Liver (tissue), 9 donors: ENCODE data around the gene APOL2. TPM values are rescaled to one million over a fixed set of nuclear protein-coding genes. Genes with fewer than 3 reads are reported as not detected.

ENCODE experiments used
- DNase-seq: peaks from one replicate; pipeline ENCODE4 v3.0.0-alpha.2; 2017; ENCODE audit warnings: low spot score
- H3K27ac ChIP-seq, 2 donors: one replicate each; pipeline ENCODE4 v1.7.0; 2013; ENCODE audit warnings: inconsistent platforms in 2 of 2, low read length in 2 of 2, control low read depth in 1 of 2, low read depth in 1 of 2, mild to moderate bottlenecking in 1 of 2
- H3K27me3 ChIP-seq, 4 donors: one replicate each; pipeline versions ENCODE4 v1.6.1 to v1.7.0; 2013; ENCODE audit warnings: low read length in 3 of 4, inconsistent platforms in 1 of 4, mild to moderate bottlenecking in 1 of 4, moderate library complexity in 1 of 4; ENCODE audit not compliant: control insufficient read depth in 4 of 4, insufficient read depth in 4 of 4
- H3K36me3 ChIP-seq, 4 donors: one replicate each; pipeline versions ENCODE4 v1.6.1 to v1.7.0; 2013; ENCODE audit warnings: low read length in 3 of 4, mild to moderate bottlenecking in 3 of 4, low read depth in 1 of 4, moderate library complexity in 1 of 4; ENCODE audit not compliant: control insufficient read depth in 4 of 4, insufficient read depth in 3 of 4
- H3K4me1 ChIP-seq, 4 donors: one replicate each; pipeline versions ENCODE4 v1.6.1 to v1.7.0; 2013; ENCODE audit warnings: low read length in 3 of 4, mild to moderate bottlenecking in 3 of 4, moderate library complexity in 1 of 4; ENCODE audit not compliant: control insufficient read depth in 4 of 4, insufficient read depth in 4 of 4
- H3K4me3 ChIP-seq, 3 donors: one replicate each; pipeline versions ENCODE4 v1.6.1 to v1.7.0; 2013; ENCODE audit warnings: low read length in 3 of 3, control low read depth in 1 of 3, low read depth in 1 of 3, mild to moderate bottlenecking in 1 of 3
- H3K9ac ChIP-seq, 2 donors: one replicate each; pipeline ENCODE4 v1.7.0; 2013; ENCODE audit warnings: low read length in 2 of 2, mild to moderate bottlenecking in 2 of 2, moderate library complexity in 2 of 2, control low read depth in 1 of 2, low read depth in 1 of 2
- H3K9me3 ChIP-seq, 4 donors: one replicate each; pipeline versions ENCODE4 v1.6.1 to v1.7.0; 2013; ENCODE audit warnings: low read length in 3 of 4; ENCODE audit not compliant: control insufficient read depth in 4 of 4
- EGR1 ChIP-seq, 2 donors: IDR thresholded peaks; 2 replicates each; pipeline ENCODE4 v1.6.1; 2016 to 2018; ENCODE audit warnings: antibody characterized with exemption in 2 of 2, low read depth in 2 of 2
- FOXA1 ChIP-seq: IDR thresholded peaks from 2 replicates; pipeline ENCODE4 v1.6.1; 2016; ENCODE audit warnings: antibody characterized with exemption
- FOXA2 ChIP-seq: IDR thresholded peaks from 2 replicates; pipeline ENCODE4 v1.6.1; 2016; ENCODE audit warnings: antibody characterized with exemption
- GABPA ChIP-seq, 2 donors: IDR thresholded peaks in 1 of 2; conservative IDR thresholded peaks in 1 of 2; 2 replicates each; pipeline ENCODE4 v1.6.1; 2016; ENCODE audit warnings: antibody characterized with exemption in 2 of 2, mild to moderate bottlenecking in 1 of 2, moderate library complexity in 1 of 2
- HNF4A ChIP-seq, 2 donors: conservative IDR thresholded peaks; 2 replicates each; pipeline ENCODE4 v1.6.1; 2016; ENCODE audit warnings: antibody characterized with exemption in 2 of 2, mild to moderate bottlenecking in 2 of 2
- JUND ChIP-seq, 2 donors: IDR thresholded peaks; 2 replicates each; pipeline ENCODE4 v1.6.1; 2016; ENCODE audit warnings: antibody characterized with exemption in 2 of 2
- NR2F2 ChIP-seq: IDR thresholded peaks from 2 replicates; pipeline ENCODE4 v1.6.1; 2016; ENCODE audit warnings: antibody characterized with exemption
- RAD21 ChIP-seq, 2 donors: IDR thresholded peaks; 2 replicates each; pipeline ENCODE4 v1.6.1; 2016; ENCODE audit warnings: antibody characterized with exemption in 2 of 2, mild to moderate bottlenecking in 2 of 2
- RXRA ChIP-seq, 2 donors: IDR thresholded peaks; 2 replicates each; pipeline ENCODE4 v1.6.1; 2017 to 2018; ENCODE audit warnings: antibody characterized with exemption in 2 of 2, mild to moderate bottlenecking in 1 of 2
- SP1 ChIP-seq: IDR thresholded peaks from 2 replicates; pipeline ENCODE4 v1.6.1; 2018; ENCODE audit warnings: antibody characterized with exemption, mild to moderate bottlenecking
- TAF1 ChIP-seq: conservative IDR thresholded peaks from 2 replicates; pipeline ENCODE4 v1.6.1; 2016; ENCODE audit warnings: antibody characterized with exemption, mild to moderate bottlenecking
- YY1 ChIP-seq: IDR thresholded peaks from 2 replicates; pipeline ENCODE4 v1.6.1; 2016; ENCODE audit warnings: antibody characterized with exemption, mild to moderate bottlenecking
- WGBS: extraction: QIAGEN DNeasy Blood & Tissue Kit; methylation state at CpG from one replicate; pipeline ENCODE4 v1.1.7; 2013; 5-methylcytosine and 5-hydroxymethylcytosine counted together
- polyA plus RNA-seq, 2 donors: library from polyadenylated mRNA; stranded (reverse) in 1 of 2; unstranded in 1 of 2; fragments of 200-250 nt in 1 of 2; fragments of >200 nt in 1 of 2; fragmentation: Nextera tagmentation in 1 of 2; extraction: Ambion mirVana in 1 of 2; gene quantifications; one replicate each; pipeline versions ENCODE4 v1.2.1 to v1.2.3, GENCODE V29; 2013 to 2015
- total RNA-seq, 2 donors: library from RNA; depleted of rRNA; stranded (reverse); fragments of >200 nt; gene quantifications; one replicate each; pipeline ENCODE4 v1.2.3, GENCODE V29; 2014
- TF ChIP-seq, protein P1 (sequence below): IDR thresholded peaks from 2 replicates; pipeline ENCODE4 v1.6.1; 2016; ENCODE audit warnings: antibody characterized with exemption
- TF ChIP-seq, protein P2 (sequence below): IDR thresholded peaks from 2 replicates; pipeline ENCODE4 v1.6.1; 2016; ENCODE audit warnings: antibody characterized with exemption, mild to moderate bottlenecking
- TF ChIP-seq, protein P3 (sequence below): IDR thresholded peaks from 2 replicates; pipeline ENCODE4 v1.6.1; 2016; ENCODE audit warnings: antibody characterized with exemption
- TF ChIP-seq, protein P4 (sequence below): fragments of 150-350 bp; IDR thresholded peaks from 2 replicates; pipeline ENCODE4 v1.5.1; 2017; ENCODE audit warnings: improper control_type of control experiment, low read depth, low read length; ENCODE audit not compliant: missing input control
- donor health status: healthy.
- donor health status: healthy.
- donor health status: healthy.
- donor health status: healthy.
- donor health status: healthy.

APOL2 gene
- total and polyA plus RNA-seq, 4 donors: 14.3 to 77.2 (median 21.7) TPM

DNA sequence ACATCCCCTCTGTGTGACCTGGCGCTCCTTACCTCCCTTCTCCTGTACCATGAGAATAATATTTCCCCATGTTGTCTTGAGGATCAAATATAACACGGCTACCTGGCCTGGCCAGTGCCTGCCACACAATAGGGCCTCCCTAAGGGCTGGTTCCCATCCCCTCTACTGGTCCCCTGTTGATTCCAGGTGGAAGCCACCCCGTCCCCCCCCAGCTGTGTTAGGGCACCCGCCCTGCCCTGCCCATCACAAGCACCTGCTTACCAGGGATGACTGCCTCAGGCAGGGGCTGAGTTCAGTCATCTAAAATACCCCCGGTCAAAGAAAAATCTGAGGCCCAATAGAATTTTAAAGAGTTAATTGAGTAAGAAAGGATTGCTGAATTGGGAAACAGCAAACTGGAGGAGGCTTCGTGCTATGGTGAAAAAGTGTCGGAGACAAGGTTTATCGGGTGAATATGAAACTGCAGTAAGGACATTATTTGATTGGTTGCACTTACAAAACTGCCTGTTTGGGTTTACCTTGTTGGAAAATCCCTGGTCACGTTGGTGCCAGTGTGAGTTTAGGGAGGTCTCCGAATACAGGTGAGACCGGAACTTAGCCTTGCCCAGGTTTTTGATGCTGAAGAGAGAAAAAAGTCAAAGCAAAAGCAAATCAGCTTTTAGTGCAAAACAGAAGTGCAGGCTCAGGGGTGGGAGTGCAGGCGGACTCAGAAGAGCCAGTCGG is 18.8 kb upstream of the APOL2 start:
- H3K27ac ChIP-seq: peak overlapping the region; percentile 59 to 67
- no peak for DNase-seq
- no peaks in the 10 kb centered on the region for H3K27me3 ChIP-seq
- 82% methylated on average over 13 of the region's 13 CpGs for WGBS
- no peak overlapping the region for H3K4me3 ChIP-seq
- TF ChIP-seq RAD21 (IDR thresholded peaks at IDR 0.05): no peak
- no peak for TF ChIP-seq EGR1 (IDR thresholded peaks at IDR 0.05; ENCODE audit: low read depth in 2 of 2)
- no peak for TF ChIP-seq FOXA2
- no peak for TF ChIP-seq YY1
- TF ChIP-seq, protein P1, sequence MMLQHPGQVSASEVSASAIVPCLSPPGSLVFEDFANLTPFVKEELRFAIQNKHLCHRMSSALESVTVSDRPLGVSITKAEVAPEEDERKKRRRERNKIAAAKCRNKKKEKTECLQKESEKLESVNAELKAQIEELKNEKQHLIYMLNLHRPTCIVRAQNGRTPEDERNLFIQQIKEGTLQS: no peak
- no peak for TF ChIP-seq TAF1
- TF ChIP-seq GABPA (IDR thresholded peaks at IDR 0.05 in 1 of 2, conservative IDR thresholded peaks at IDR 0.05 in 1 of 2): no peak
- no peak for TF ChIP-seq NR2F2
- no peak for TF ChIP-seq HNF4A (conservative IDR thresholded peaks at IDR 0.05)
- TF ChIP-seq, protein P2, sequence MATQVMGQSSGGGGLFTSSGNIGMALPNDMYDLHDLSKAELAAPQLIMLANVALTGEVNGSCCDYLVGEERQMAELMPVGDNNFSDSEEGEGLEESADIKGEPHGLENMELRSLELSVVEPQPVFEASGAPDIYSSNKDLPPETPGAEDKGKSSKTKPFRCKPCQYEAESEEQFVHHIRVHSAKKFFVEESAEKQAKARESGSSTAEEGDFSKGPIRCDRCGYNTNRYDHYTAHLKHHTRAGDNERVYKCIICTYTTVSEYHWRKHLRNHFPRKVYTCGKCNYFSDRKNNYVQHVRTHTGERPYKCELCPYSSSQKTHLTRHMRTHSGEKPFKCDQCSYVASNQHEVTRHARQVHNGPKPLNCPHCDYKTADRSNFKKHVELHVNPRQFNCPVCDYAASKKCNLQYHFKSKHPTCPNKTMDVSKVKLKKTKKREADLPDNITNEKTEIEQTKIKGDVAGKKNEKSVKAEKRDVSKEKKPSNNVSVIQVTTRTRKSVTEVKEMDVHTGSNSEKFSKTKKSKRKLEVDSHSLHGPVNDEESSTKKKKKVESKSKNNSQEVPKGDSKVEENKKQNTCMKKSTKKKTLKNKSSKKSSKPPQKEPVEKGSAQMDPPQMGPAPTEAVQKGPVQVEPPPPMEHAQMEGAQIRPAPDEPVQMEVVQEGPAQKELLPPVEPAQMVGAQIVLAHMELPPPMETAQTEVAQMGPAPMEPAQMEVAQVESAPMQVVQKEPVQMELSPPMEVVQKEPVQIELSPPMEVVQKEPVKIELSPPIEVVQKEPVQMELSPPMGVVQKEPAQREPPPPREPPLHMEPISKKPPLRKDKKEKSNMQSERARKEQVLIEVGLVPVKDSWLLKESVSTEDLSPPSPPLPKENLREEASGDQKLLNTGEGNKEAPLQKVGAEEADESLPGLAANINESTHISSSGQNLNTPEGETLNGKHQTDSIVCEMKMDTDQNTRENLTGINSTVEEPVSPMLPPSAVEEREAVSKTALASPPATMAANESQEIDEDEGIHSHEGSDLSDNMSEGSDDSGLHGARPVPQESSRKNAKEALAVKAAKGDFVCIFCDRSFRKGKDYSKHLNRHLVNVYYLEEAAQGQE: no peak
- TF ChIP-seq, protein P3, sequence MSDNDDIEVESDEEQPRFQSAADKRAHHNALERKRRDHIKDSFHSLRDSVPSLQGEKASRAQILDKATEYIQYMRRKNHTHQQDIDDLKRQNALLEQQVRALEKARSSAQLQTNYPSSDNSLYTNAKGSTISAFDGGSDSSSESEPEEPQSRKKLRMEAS: no peak
- TF ChIP-seq RXRA (IDR thresholded peaks at IDR 0.05): no peak
- no peak for TF ChIP-seq FOXA1
- no peak for TF ChIP-seq SP1
- no peak for TF ChIP-seq JUND (IDR thresholded peaks at IDR 0.05)
- no peak overlapping the region for H3K9ac ChIP-seq
- no peaks in the 10 kb centered on the region for H3K9me3 ChIP-seq
- H3K36me3 ChIP-seq: peaks cover 4 to 42% (median 23%) of the 10 kb centered on the region in 4 donors
- peaks cover 13 to 76% (median 63%) of the 10 kb centered on the region in 4 donors for H3K4me1 ChIP-seq

DNA sequence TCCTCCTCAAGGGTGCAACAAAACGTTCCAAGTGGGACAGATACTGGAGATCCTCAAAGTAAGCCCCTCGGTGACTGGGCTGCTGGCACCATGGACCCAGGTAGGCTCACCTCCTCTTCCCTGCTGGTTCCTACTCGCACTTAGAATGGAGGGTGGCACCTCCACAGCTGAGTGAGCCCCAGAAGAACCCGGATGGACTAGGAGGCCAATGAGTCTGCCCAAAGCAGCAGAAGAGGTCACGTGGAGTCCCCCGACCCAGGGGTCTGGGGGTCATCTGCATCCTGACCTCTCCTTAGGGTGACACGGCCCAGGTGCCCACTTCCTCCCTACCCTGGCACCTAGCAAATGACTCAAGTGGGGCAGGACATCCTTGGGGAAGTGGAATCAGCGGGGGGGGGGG is 18.0 kb upstream of the APOL2 start:
- H3K27me3 ChIP-seq: no peaks in the 10 kb centered on the region
- TF ChIP-seq RAD21 (IDR thresholded peaks at IDR 0.05): no peak
- TF ChIP-seq JUND (IDR thresholded peaks at IDR 0.05): no peak
- TF ChIP-seq FOXA2: no peak
- 76% methylated on average over 8 of the region's 8 CpGs for WGBS
- DNase-seq: no peak
- H3K9me3 ChIP-seq: no peaks in the 10 kb centered on the region
- H3K9ac ChIP-seq: no peak overlapping the region
- peaks cover 4 to 39% (median 23%) of the 10 kb centered on the region in 4 donors for H3K36me3 ChIP-seq
- peaks cover 13 to 74% (median 61%) of the 10 kb centered on the region in 4 donors for H3K4me1 ChIP-seq
- H3K27ac ChIP-seq: peak overlapping the region in 1 of 2 donors; percentile 38
- no peak overlapping the region for H3K4me3 ChIP-seq

DNA sequence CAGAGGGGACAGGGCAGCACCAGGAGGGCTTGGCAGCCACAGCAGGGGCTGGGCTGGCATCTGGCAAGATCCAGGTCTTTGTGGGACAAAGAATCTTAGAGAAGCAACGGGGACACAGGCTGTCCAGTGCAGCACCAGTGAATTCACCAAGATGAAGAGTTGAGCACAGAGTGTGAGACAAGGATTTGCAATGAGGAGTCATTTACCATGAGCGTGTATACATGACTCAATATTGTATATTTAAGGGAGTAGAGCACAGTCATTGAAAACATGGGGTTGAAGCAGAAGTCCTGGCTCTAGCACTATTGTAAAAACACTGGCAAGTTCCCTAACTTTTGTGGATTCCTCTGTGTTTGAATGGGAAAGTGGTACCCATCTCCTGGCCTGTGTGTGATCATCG is 17.2 kb upstream of the APOL2 start:
- peaks cover 4 to 34% (median 20%) of the 10 kb centered on the region in 4 donors for H3K36me3 ChIP-seq
- H3K9ac ChIP-seq: no peak overlapping the region
- no peaks in the 10 kb centered on the region for H3K9me3 ChIP-seq
- H3K27me3 ChIP-seq: no peaks in the 10 kb centered on the region
- no peak for TF ChIP-seq FOXA1
- TF ChIP-seq, protein P4, sequence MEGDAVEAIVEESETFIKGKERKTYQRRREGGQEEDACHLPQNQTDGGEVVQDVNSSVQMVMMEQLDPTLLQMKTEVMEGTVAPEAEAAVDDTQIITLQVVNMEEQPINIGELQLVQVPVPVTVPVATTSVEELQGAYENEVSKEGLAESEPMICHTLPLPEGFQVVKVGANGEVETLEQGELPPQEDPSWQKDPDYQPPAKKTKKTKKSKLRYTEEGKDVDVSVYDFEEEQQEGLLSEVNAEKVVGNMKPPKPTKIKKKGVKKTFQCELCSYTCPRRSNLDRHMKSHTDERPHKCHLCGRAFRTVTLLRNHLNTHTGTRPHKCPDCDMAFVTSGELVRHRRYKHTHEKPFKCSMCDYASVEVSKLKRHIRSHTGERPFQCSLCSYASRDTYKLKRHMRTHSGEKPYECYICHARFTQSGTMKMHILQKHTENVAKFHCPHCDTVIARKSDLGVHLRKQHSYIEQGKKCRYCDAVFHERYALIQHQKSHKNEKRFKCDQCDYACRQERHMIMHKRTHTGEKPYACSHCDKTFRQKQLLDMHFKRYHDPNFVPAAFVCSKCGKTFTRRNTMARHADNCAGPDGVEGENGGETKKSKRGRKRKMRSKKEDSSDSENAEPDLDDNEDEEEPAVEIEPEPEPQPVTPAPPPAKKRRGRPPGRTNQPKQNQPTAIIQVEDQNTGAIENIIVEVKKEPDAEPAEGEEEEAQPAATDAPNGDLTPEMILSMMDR: no peak
- TF ChIP-seq, protein P2: no peak
- no peak for TF ChIP-seq JUND (IDR thresholded peaks at IDR 0.05)
- no peak for TF ChIP-seq SP1
- no peak for TF ChIP-seq RXRA (IDR thresholded peaks at IDR 0.05)
- no peak for TF ChIP-seq GABPA (IDR thresholded peaks at IDR 0.05 in 1 of 2, conservative IDR thresholded peaks at IDR 0.05 in 1 of 2)
- no peak for TF ChIP-seq YY1
- no peak for TF ChIP-seq HNF4A (conservative IDR thresholded peaks at IDR 0.05)
- no peak for TF ChIP-seq EGR1 (IDR thresholded peaks at IDR 0.05; ENCODE audit: low read depth in 2 of 2)
- no peak for DNase-seq
- WGBS: 91% methylated on average over 3 of the region's 3 CpGs
- no peak overlapping the region for H3K4me3 ChIP-seq
- H3K27ac ChIP-seq: no peak overlapping the region
- H3K4me1 ChIP-seq: peaks cover 11 to 74% (median 53%) of the 10 kb centered on the region in 4 donors
